Measurements from ENCODE around the gene PALS1.
A peak's percentile ranks its signal among the peaks of the same experiment; 100 is the strongest.

The PALS1 gene

GRCh38 chr14:67232621-67233020 lies 8.6 kb upstream of the PALS1 start:
- H3K4me3 ChIP-seq (replicated peaks; ENCODE audit: low read depth, low read length) = no peak overlapping the region
- no peak for DNase-seq (ENCODE audit: extremely low read depth, low read depth)
- TF ChIP-seq CTCF (IDR thresholded peaks at IDR 0.05; ENCODE audit: low read depth, low read length, missing control alignments) = no peak

GRCh38 chr14:67237591-67237990 lies 3.6 kb upstream of the PALS1 start:
- no peak for TF ChIP-seq CTCF (IDR thresholded peaks at IDR 0.05; ENCODE audit: low read depth, low read length, missing control alignments)
- H3K4me3 ChIP-seq (replicated peaks; ENCODE audit: low read depth, low read length) = no peak overlapping the region
- DNase-seq (ENCODE audit: extremely low read depth, low read depth) = no peak

GRCh38 chr14:67239582-67239981 lies 1.7 kb upstream of the PALS1 start:
- TF ChIP-seq CTCF (IDR thresholded peaks at IDR 0.05; ENCODE audit: low read depth, low read length, missing control alignments) = no peak
- H3K4me3 ChIP-seq (replicated peaks; ENCODE audit: low read depth, low read length) = no peak overlapping the region
- DNase-seq (ENCODE audit: extremely low read depth, low read depth) = no peak

GRCh38 chr14:67240168-67240932 lies 885 bp upstream of the PALS1 start:
- no peak for DNase-seq (ENCODE audit: extremely low read depth, low read depth)
- peak overlapping the region; percentile 56 for H3K4me3 ChIP-seq (replicated peaks; ENCODE audit: low read depth, low read length)
- TF ChIP-seq CTCF (IDR thresholded peaks at IDR 0.05; ENCODE audit: low read depth, low read length, missing control alignments) = no peak

GRCh38 chr14:67240978-67241410 lies 241 bp upstream of the PALS1 start:
- DNase-seq (ENCODE audit: extremely low read depth, low read depth) = peak; percentile 78
- no peak for TF ChIP-seq CTCF (IDR thresholded peaks at IDR 0.05; ENCODE audit: low read depth, low read length, missing control alignments)
- H3K4me3 ChIP-seq (replicated peaks; ENCODE audit: low read depth, low read length) = peak overlapping the region; percentile 56

- TF ChIP-seq CTCF (IDR thresholded peaks at IDR 0.05; ENCODE audit: low read depth, low read length, missing control alignments) = no peak
- no peak for DNase-seq (ENCODE audit: extremely low read depth, low read depth)
- H3K4me3 ChIP-seq (replicated peaks; ENCODE audit: low read depth, low read length) = peak overlapping the region; percentile 56
Observed at GRCh38 chr14:67242168-67242420, 859 bp downstream of the PALS1 start.

GRCh38 chr14:67245104-67245503 lies 3.9 kb downstream of the PALS1 start:
- no peak overlapping the region for H3K4me3 ChIP-seq (replicated peaks; ENCODE audit: low read depth, low read length)
- no peak for TF ChIP-seq CTCF (IDR thresholded peaks at IDR 0.05; ENCODE audit: low read depth, low read length, missing control alignments)
- no peak for DNase-seq (ENCODE audit: extremely low read depth, low read depth)
